ENCODE data around the gene DCAF17.

The DCAF17 gene

GRCh38 chr2:171419333-171419732 lies 14.7 kb upstream of the DCAF17 start:
- no peak overlapping the region for H3K4me3 ChIP-seq (ENCODE audit: low read depth, low read length)
- no peaks in the 10 kb centered on the region for H3K4me1 ChIP-seq (ENCODE audit: control insufficient read depth, insufficient read depth, low read length)
- H3K36me3 ChIP-seq (ENCODE audit: control insufficient read depth in 2 of 2, insufficient read depth in 1 of 2, low read length in 2 of 2): no peaks in the 10 kb centered on the region; a peak in 1 of 3 replicates
- H3K27ac ChIP-seq (ENCODE audit: extremely low read depth, low read depth, low read length): no peak overlapping the region
- H3K9me3 ChIP-seq (ENCODE audit: control insufficient read depth, insufficient read depth, low read depth, low read length): no peaks in the 10 kb centered on the region
- CTCF ChIA-PET: no interaction called here
- no peak for TF ChIP-seq ZSCAN18 (tag by site-specific recombination; IDR thresholded peaks at IDR 0.05)
- TF ChIP-seq ZNF48 (tag by site-specific recombination; IDR thresholded peaks at IDR 0.05): no peak
- no peak for TF ChIP-seq PRDM10 (tag by site-specific recombination; IDR thresholded peaks at IDR 0.05)
- TF ChIP-seq ATF2 (tag by site-specific recombination; IDR thresholded peaks at IDR 0.05; ENCODE audit: low read depth): no peak
- TF ChIP-seq ZNF692 (tag by site-specific recombination; IDR thresholded peaks at IDR 0.05): no peak
- no peak for TF ChIP-seq ZNF585B (tag by site-specific recombination; IDR thresholded peaks at IDR 0.05)
- TF ChIP-seq GLI2 (tag by site-specific recombination; IDR thresholded peaks at IDR 0.05; ENCODE audit: borderline replicate concordance, low read depth): no peak
- TF ChIP-seq ZNF266 (tag by site-specific recombination; IDR thresholded peaks at IDR 0.05; ENCODE audit: low read depth): no peak
- POLR2A ChIA-PET: no interaction called here

GRCh38 chr2:171420728-171421563 lies 13.1 kb upstream of the DCAF17 start:
- no peak overlapping the region for H3K4me3 ChIP-seq (ENCODE audit: low read depth, low read length)
- ChIA-PET CTCF (interaction anchor here (0.7 kb wide), 1 partner anchor 248 kb away, joined by 3 read pairs; no protein-coding TSS in a partner anchor), POLR2A (no interaction called here)
- H3K27ac ChIP-seq (ENCODE audit: extremely low read depth, low read depth, low read length): no peak overlapping the region
- TF ChIP-seq ZNF133 (tag by site-specific recombination; IDR thresholded peaks at IDR 0.05): peak; percentile 66; the same call in 1 of the 2 replicates
- TF ChIP-seq ZNF398 (tag by site-specific recombination; IDR thresholded peaks at IDR 0.05): no peak
- TF ChIP-seq ATF2 (tag by site-specific recombination; IDR thresholded peaks at IDR 0.05; ENCODE audit: low read depth): peak; percentile 73
- H3K4me1 ChIP-seq (ENCODE audit: control insufficient read depth, insufficient read depth, low read length): no peaks in the 10 kb centered on the region
- H3K9me3 ChIP-seq (ENCODE audit: control insufficient read depth, insufficient read depth, low read depth, low read length): no peaks in the 10 kb centered on the region
- peaks cover 0 to 4% of the 10 kb centered on the region in 2 experiments; a peak in 1 of 3 replicates for H3K36me3 ChIP-seq (ENCODE audit: control insufficient read depth in 2 of 2, insufficient read depth in 1 of 2, low read length in 2 of 2)

All from HEK293 (cell line).